GM19438 (cell line): ENCODE data around the gene PTPDC1.

Source experiments
- ATAC-seq: cut with Tn5 transposase; IDR thresholded peaks from one replicate; pipeline ENCODE4 v1.9.1; 2021; ENCODE audit warnings: low read depth; ENCODE audit not compliant: unreplicated experiment

PTPDC1 gene, protein sequence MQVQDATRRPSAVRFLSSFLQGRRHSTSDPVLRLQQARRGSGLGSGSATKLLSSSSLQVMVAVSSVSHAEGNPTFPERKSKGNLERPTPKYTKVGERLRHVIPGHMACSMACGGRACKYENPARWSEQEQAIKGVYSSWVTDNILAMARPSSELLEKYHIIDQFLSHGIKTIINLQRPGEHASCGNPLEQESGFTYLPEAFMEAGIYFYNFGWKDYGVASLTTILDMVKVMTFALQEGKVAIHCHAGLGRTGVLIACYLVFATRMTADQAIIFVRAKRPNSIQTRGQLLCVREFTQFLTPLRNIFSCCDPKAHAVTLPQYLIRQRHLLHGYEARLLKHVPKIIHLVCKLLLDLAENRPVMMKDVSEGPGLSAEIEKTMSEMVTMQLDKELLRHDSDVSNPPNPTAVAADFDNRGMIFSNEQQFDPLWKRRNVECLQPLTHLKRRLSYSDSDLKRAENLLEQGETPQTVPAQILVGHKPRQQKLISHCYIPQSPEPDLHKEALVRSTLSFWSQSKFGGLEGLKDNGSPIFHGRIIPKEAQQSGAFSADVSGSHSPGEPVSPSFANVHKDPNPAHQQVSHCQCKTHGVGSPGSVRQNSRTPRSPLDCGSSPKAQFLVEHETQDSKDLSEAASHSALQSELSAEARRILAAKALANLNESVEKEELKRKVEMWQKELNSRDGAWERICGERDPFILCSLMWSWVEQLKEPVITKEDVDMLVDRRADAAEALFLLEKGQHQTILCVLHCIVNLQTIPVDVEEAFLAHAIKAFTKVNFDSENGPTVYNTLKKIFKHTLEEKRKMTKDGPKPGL

GRCh38 chr9:94084314-94084713 is at the start of gene PTPDC1:
TSS of gene PTPDC1 (plus strand) at chr9:94084464. CDS start at chr9:94084531, 67 bp downstream.
- ATAC-seq, result no peak

- no peak for ATAC-seq
These were observed 49.8 kb upstream of the PTPDC1 start for GRCh38 chr9:94034511-94034910.

GRCh38 chr9:94039786-94040185 is 44.5 kb upstream of the PTPDC1 start:
- no peak for ATAC-seq

DNA sequence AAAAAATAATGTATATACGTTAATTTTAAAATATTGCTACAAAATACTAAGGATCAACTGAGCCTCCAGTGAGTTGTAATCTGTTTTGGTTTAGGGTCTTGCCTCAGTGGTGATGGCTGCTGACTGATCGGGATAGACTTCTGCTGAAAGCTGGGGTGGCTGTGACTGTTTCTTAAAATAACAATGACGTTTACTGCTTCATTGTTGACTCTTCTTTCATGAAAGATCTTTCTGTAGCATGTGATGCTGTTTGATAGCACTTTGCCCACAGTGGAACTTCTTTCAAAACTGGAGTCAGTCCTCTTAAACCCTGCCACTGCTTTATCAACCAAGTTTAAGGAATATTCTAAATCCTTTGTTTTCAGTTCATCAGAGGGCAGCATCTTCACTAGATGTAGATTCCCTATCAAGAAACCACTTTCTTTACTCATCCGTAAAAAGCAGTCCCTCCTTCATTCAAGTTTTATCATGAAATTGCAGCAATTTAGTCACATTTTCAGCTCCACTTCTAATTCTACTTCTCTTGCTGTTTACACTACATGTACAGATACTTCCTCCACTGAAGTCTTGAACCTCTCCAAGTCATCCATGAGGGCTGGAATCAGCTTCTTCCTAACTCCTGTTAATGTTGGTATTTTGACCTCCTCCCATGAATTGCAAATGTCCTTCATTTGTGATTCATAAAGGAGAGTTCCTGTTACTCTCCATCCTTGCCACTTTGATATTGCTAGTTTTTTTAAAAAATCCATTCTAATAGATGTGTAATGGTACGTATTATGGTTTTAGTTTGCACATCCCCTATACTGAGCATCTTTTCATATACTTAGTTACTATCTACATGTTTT is 41.5 kb upstream of the PTPDC1 start:
- ATAC-seq, result no peak

DNA sequence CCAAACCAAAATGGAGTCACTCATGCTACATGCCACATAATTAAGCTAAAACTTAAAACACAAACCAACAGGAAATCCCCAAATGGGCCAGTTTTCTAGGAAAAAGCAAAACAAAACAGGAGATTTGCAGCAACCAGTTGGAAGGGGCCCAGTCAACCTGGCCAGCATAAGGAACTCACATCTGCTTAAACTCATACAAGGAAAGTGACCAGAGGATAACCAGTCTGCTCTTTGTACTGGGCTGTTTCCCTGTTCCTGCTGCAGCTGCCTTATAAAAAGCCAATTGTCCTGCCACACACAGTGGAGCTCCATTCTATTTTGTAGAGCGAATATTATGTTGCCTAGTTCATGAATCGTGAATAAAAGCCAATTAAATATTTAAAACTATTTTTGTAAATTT is 29.5 kb upstream of the PTPDC1 start:
- no peak for ATAC-seq

DNA sequence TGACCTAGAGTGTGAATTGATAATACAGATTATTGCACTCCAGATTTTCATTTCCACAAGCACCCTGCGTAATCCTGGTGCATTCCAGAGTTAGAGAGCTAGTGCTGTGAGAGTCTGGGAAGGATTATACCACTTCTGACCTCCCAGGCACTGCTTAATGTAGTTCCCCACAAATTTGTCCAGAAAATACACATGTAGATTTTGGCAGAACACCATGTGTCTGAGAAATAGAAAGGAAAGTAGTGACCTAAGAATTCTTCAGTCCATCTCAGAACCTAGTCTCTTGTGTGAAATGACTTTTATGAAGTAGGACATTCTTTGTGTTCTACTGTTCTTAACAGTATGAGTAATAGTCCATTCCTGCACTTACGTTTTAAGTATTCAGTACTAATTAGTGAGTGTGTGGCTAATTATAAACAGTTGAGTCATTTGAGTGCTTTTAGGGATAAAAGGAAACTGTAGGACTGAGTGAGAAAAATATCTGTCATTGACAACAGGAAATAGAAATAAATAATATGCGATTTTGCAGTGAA is 27.8 kb upstream of the PTPDC1 start:
- ATAC-seq, result no peak

DNA sequence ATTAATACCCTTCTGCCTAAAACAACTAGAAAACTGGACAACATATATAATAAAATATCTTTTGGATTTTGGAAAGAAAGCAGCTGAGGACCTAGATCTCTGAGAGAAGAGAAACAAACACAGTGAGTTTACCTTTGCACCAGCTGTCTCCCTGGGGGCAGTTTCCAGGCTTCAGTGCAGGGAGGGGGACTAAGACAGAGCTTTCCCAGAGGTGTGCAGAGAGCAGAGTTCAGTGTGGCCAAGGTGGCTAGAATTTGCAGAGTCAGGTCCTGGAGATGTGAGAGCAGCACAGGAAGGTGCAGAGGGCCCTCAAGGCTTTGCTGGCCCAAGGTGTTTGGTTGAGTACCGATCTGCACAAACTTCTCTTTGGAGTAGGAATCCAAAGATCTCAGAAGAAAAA is 26.3 kb upstream of the PTPDC1 start:
- ATAC-seq, result no peak

GRCh38 chr9:94061864-94062263 is 22.4 kb upstream of the PTPDC1 start:
- no peak for ATAC-seq

GRCh38 chr9:94065535-94065961 is 18.7 kb upstream of the PTPDC1 start:
- ATAC-seq, result no peak

GRCh38 chr9:94068257-94068656 is 16.0 kb upstream of the PTPDC1 start:
- ATAC-seq, result no peak

- ATAC-seq, result no peak
These were observed 7.7 kb upstream of the PTPDC1 start for GRCh38 chr9:94076557-94076956.

GRCh38 chr9:94078086-94078485 is 6.2 kb upstream of the PTPDC1 start:
- no peak for ATAC-seq

- no peak for ATAC-seq
These were observed 5.0 kb upstream of the PTPDC1 start for GRCh38 chr9:94079236-94079635.

DNA sequence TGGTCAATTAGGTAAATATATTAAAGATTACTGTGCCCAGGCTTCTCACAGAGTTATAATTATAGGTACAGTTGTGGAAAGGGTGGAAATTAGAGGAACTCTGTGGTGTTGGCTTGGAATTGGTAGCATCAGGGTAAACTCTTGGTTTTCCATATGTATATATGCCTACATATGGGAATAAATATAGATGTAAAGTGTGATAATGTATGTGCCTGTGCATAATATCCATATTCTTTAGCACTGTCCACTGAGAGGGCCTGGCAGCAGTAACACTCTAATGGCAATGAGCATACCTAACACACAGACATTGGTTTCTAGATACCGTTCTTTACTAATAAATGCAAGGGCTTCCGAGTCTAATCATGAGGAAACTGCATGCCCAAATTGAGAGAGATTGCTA is 4.0 kb upstream of the PTPDC1 start:
- no peak for ATAC-seq

DNA sequence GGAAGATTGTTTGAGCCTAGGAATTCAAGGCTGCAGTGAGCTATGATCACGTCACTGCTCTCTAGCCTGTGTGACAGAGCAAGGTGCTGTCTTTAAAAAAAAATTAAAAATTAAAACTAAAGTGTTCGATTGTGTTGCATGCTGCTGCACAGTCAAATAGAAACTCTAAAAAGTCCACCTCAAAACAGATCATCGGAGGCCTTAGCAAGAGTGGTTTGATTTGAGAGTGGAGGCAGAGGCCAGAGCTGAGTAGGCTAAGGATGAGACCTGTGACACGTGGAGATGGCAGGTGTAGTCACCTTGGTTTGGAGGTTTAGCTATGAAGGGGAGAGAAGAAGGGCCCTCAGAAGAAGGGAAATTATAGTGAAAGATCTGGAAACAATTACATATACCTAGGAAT is 2.8 kb upstream of the PTPDC1 start:
- ATAC-seq, result no peak

GRCh38 chr9:94081864-94082463 is 2.3 kb upstream of the PTPDC1 start:
- ATAC-seq, result no peak

GRCh38 chr9:94082553-94082952 is 1.7 kb upstream of the PTPDC1 start:
- ATAC-seq, result no peak

GRCh38 chr9:94082956-94083355 is 1.3 kb upstream of the PTPDC1 start:
- no peak for ATAC-seq

DNA sequence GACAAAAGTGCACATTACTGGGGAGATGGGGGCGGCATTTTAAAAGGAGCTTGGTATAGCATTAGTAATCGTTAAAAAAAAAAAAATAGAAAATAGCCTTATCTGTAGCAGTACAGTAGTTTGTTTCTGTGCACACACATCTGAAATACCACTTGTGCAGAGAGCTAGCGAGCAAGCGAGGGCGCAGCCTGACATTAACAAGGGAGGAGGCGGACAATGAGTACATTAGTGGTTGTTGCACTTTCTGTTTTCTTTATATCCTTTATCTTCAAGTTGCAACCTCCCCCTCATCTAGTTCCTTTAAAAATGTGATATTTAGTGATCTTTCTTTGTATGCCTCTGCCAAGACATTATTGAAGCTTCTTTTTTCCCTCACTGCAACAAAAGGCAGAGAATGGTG is 880 bp upstream of the PTPDC1 start:
- no peak for ATAC-seq

GRCh38 chr9:94085062-94085639 is 887 bp downstream of the PTPDC1 start:
- no peak for ATAC-seq
